Right renal cortex interstitium (tissue), 3 donors: ENCODE results near the gene RHBDF2. TPM values are rescaled to one million over a fixed set of nuclear protein-coding genes. Genes with fewer than 3 reads are reported as not detected.
A peak's percentile ranks its signal among the peaks of the same experiment; 100 is the strongest.

Experiments
- DNase-seq, 3 donors: peaks; one replicate each; pipeline ENCODE4 v3.0.0-alpha.2; 2013; ENCODE audit warnings: low read depth in 3 of 3, low spot score in 2 of 3
- polyA plus RNA-seq, 3 donors: library from polyadenylated mRNA; unstranded; fragments of 120-200 nt; gene quantifications; one replicate each; pipeline ENCODE4 v1.2.1, GENCODE V29; 2013; ENCODE audit not compliant: insufficient read length in 3 of 3

RHBDF2 gene
- polyA plus RNA-seq, 3 donors = 5.6 to 7.2 (median 5.7) TPM

DNA sequence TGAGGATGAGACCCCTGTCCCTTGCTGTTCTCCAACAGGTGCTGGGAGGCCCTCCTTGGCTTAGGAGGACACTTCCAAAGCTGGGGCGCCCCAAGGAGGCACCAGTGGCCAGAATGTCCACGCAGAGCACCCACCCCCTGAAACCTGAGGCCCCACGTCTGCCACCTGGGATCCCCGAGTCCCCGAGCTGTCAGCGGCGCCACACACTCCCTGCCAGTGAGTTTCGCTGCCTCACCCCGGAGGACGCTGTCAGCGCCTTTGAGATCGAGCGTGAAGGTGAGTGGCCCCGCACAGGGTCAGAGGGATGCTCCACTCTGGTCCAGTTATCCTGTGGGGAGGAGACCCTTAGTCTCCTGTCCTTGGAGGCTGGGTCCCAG lies 32.6 kb downstream of the RHBDF2 start:
- DNase-seq = no peak

GRCh38 chr17:76467809-76468633 lies 33.2 kb downstream of the RHBDF2 start:
- DNase-seq = no peak

DNA sequence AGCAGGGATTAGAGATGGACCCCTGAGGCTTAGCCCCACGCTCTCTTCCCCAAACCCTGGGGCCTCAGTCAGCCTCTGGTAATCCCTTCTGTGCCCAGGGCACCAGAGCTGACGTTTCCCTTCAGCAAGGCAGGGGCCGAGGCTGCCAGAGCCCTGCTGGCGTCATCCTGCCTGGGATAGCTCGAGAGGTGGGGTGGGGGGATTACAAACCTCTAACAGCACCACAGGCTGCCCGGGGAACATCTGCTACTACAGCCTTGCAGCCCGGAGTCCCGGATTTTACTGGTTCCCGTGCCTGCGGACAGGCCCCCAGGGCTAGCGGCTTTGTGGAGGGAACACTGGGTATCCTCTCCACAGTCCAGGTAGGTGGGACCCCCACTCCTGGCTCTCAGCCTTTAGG lies 33.9 kb downstream of the RHBDF2 start, which contains the start of gene AANAT:
TSS of gene AANAT (plus strand) at position 238 of the 400 bp plus-strand sequence. CDS start 1,144 bp downstream, outside the sequence.
- DNase-seq = no peak

DNA sequence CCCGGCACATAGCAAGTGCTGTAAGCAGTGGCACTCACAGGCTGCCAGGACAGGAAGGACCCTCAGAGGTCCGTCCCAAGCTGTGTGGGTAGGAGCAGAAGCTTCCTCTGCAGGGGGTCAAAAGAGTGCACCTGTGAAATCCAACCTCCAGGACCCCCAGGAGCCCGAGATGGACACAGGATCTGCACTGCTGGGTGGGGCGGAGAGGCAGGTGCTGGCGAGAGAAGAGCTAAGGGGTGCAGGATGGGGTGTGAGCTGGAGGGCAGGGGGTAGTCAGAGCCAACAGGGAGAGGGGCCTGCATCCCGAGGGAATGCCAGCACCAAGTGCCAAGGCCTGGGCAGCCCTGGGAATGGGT lies 34.5 kb downstream of the RHBDF2 start:
- DNase-seq = no peak

GRCh38 chr17:76462556-76463290 lies 38.5 kb downstream of the RHBDF2 start:
- DNase-seq = no peak

DNA sequence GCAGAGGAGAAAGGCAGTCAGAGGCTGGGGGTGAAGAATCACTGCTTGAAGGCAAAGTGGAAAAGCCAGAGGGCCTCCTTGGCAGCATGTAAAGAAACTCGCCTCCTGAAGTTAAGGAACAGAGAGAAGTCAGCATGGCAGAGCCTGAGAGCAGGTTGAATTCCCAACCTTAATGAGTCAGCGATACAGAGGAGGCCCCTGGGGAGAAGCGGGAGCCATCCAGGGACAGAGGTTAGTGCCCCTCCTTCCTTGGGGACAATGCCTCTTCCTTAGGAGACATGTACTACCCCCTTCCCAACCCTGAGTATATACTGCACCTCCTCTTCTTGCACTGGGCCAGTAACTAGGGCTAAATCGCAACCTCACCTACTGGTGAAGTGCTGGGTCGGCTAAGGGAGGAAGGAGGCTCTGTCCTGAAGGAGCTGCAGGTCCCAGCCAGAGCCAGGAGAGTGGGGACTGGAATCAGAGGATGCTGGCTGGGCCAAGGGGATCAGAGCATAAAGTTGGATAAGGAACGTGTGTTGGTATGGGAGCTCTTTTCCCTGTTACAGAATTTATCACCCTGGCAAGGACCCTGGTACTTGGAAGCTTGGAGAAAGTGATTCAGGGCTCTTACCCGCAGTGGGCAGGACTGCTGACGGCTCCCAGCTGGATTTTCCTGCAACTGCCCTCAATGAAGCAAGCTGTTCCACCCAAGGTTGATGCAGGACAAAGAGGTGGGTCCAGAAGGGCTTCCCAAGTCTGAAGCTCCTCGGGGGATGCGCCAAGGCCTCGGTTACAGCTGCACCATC lies 39.3 kb downstream of the RHBDF2 start:
- DNase-seq = no peak

DNA sequence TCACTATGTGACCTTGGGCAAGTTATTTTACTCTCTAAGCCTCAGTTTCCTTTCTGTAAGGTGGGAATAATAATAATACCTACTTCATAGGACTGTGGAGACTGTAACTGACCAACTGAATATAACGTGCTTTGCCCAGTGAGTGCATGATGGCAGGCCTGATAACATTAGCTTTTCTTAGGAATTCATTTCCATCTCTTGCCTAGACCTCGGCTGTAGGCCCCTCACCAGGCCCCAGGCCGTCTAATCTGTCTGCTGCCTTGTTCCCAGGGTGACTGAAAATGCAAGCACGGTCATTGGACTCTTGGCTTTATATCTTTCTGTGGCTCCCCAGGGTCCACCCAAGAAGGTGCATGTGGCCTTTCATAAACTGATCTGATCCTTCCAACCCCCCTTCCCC lies 41.5 kb downstream of the RHBDF2 start:
- no peak for DNase-seq

DNA sequence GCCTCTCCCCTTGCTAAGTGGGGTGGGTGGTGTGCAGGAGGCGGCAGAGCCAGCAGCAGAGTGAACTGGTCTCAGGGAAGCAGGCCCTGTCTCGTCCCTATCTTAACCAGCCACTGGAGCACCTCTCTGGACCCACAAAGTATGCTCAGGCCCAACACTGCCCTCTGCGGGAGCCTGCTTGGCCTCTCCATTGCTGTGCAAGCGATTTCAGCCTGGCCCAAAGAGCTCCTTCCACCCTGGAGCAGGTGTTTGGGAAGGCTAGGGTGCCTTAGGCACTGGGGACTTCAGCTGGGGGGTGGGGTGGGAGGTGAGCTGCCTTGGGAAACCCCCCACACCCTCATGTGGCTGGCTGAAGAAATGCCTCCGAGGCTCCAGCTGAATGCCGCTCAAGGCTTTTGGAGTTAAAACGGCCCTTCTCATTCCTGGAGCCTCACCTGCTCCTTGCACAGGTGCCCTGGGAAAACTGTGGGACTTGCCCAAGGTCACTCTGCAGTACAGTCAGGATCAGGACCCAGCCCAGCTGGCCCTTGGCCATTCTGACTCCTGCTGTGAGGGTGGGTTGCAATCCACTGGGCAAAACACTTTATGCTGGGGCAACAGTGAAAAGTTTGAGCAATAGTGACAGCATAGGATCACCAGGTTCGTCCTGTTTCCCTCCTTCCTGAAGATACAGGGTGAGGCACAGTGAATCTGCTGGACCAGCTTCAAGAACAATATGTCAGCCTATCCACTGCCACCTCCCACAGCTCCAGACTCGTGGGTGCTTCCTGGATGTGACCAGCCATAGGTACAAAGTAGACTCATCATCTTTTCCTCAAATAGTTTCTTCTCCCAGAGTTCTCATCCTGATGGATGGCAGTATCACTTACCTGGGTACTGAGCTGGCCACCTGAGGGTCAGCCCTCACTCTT lies 42.4 kb downstream of the RHBDF2 start:
- no peak for DNase-seq

- DNase-seq = no peak
These were observed 47.8 kb downstream of the RHBDF2 start for GRCh38 chr17:76453431-76453743.

DNA sequence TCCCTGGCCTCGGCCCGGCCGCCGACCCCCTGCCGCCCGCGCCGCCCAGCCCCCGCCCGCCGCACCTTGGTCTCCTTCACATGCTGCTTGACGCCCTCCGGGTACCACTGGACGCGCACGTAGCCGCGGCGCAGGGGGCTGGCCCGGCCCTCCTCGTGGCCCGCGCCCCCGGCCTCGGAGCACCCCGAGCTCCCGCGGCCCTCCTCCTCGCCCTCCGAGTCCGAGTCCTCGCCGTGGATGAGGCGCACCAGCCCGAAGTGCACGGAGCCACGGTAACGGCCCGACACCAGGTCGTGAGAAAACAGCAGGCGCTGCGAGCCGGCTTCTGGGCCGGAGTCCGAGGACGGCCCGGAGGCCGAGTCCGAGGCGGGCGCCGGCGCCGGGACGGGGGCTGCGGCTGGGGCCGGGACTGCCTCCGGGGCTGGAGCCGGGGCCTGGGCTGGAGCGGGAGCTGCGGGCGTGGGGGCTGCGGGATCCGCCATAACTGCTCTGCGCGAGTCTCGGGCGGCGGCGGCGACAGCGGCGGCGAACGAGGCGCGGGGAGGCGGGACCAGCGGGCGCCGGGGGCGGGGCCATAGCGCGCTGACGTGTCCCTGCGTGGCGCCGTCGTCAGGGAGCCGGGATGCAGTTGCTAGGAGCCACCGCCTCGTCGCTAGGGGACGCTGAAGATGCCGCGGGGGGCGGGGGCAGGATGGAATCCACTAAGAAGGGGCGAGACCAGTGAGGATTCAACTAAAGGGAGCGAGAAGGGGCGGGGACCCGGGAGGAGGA lies 48.4 kb downstream of the RHBDF2 start, which contains the start of gene UBE2O:
TSS of gene UBE2O (minus strand) at position 493 of the 771 bp plus-strand sequence. CDS start at position 482, 11 bp downstream.
- DNase-seq = peak; percentile 41 to 68 (median 55)

GRCh38 chr17:76452127-76452659 lies 49.0 kb downstream of the RHBDF2 start:
- DNase-seq = no peak

DNA sequence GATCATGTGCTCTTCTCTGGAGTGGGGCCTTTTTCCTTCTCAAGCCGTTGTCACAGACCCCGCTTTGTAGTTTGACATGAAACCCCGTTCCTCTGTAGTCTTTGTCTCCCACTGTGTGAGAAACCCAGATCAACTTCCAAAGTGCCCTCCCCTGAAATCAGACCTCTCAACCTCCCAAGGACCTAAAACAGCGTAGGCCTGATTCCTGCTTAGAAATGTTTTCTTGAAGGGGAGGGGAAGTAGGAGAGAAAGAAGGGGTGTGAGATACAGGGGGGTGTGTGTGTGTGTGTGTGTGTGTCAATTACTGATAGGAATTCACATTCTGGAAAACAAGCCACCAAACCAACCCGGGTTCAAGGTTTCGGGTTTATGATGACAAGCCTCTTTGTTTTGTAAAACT lies 49.7 kb downstream of the RHBDF2 start:
- DNase-seq = no peak

DNA sequence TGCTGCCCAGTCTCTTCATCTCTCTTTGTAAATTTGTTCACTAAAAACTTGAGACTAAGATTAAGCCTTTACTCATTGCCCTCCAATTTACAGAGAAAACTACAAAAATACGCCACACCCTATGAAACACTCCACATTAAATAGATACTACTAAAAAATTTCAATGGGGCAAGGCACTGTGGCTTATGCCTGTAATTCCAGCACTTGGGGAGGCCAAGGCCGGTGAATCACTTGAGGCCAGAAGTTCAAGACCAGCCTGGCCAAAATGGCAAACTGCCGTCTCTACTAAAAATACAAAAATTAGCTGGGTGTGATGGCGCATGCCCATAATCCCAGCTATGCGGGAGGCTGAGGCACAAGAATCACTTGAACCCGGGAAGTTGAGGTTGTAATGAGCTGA lies 52.1 kb downstream of the RHBDF2 start:
- DNase-seq = no peak

- DNase-seq = no peak
These were observed 53.1 kb downstream of the RHBDF2 start for GRCh38 chr17:76447931-76448652.

DNA sequence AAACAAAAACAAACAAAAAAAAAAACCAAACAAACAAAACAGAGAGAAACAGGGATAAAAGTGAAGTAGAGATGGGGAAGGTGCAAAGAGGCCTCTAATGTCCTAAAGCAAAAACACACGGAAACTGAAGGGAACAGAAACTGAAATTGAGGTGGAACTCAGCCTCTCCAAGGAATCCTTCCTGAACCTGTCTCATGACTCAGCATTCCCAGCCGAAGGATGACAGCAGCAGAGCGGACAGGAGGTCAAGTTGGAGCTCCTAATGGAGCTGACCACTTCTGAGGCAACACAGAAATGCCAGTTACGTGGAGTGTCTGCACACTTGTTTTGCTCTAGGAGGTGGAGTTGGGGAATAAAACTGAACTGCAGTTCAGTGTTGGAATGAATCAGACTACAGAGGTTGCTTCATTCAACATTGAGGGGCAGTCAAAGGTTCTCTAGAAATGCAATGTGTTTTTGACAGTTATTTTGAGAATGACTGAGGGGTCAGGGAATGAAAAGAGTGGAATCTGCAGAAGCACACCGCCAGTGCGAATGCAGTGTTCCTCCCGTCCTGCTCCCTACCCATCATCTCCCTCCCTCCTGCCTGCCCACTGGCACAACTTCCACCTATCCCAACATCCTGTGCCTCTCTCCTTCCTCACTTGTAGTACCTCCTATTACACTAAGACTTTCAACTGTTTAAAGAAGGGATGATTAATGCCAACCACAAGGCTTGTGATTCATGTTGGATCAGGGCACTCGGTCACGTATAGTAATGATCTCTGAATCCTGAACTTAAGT lies 54.6 kb downstream of the RHBDF2 start:
- DNase-seq = no peak

DNA sequence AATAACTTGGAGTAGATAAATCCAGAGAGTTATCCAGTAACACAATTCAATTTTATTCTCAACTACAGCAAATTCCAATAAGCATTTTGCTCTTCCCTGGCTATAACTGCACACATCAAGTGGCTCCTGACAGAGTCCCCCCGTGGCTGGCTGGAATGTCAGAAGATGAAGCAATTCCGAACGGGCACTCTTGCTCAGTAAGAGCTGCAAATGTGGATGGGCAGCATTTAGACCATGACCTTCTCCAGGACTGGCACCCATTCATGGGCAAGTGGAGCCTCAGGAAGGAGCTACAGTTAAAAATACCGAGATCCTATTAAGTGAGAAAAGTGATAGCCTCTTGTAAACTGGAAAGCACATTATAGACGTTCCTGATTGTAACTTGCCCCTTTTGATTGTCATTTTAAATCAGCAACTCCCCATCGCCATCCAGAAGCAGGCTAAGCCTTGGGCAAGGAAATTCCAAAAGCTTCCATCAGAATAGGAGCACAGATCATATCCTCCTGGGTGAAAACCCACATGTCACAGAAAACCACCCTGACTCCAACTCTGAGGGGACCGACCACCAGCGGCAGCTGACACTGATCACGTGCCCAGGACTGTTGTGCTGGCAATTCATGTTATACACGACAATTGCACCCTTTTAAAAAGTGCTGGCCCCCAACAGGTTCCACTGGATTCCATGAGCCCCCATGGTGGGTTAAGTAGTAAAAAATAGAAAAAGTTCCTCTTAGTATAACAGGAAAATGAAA lies 55.4 kb downstream of the RHBDF2 start:
- DNase-seq = no peak
